H9 (cell line): ENCODE measurements around the gene CRISPLD2. TPM values are rescaled to one million over a fixed set of nuclear protein-coding genes. Genes with fewer than 3 reads are reported as not detected.

Source experiments
- DNase-seq: peaks from one replicate; pipeline ENCODE4 v3.0.0-alpha.2; 2017
- H2AFZ ChIP-seq: one replicate; pipeline ENCODE4 v1.6.1; 2013; ENCODE audit warnings: mild to moderate bottlenecking, low read length, control low read depth, moderate library complexity
- H2AK5ac ChIP-seq: 2 replicates; pipeline ENCODE4 v1.6.1; 2013; ENCODE audit warnings: low read length, control low read depth, mixed read lengths; ENCODE audit not compliant: insufficient read length
- H2BK120ac ChIP-seq: one replicate; pipeline ENCODE4 v1.6.1; 2013; ENCODE audit warnings: low read depth, mild to moderate bottlenecking, low read length, control low read depth, inconsistent platforms; ENCODE audit not compliant: poor library complexity, severe bottlenecking
- H2BK12ac ChIP-seq: 2 replicates; pipeline ENCODE4 v1.6.1; 2013; ENCODE audit warnings: low read length, control low read depth, mixed read lengths, low read depth; ENCODE audit not compliant: insufficient read length
- H2BK15ac ChIP-seq: 2 replicates; pipeline ENCODE4 v1.6.1; 2013; ENCODE audit warnings: low read depth, low read length, control low read depth
- H2BK20ac ChIP-seq: one replicate; pipeline ENCODE4 v1.6.1; 2013; ENCODE audit warnings: low read depth, mild to moderate bottlenecking, low read length, control low read depth, inconsistent platforms; ENCODE audit not compliant: poor library complexity, severe bottlenecking
- H2BK5ac ChIP-seq: 2 replicates; pipeline ENCODE4 v1.6.1; 2013; ENCODE audit warnings: low read length, control low read depth, mixed read lengths; ENCODE audit not compliant: insufficient read length
- H3K14ac ChIP-seq: 2 replicates; pipeline ENCODE4 v1.6.1; 2013; ENCODE audit warnings: low read length, control low read depth; ENCODE audit not compliant: insufficient read depth
- H3K18ac ChIP-seq: 2 replicates; pipeline ENCODE4 v1.6.1; 2013; ENCODE audit warnings: low read depth, mild to moderate bottlenecking, mixed read lengths, low read length, control low read depth; ENCODE audit not compliant: insufficient read length
- H3K23ac ChIP-seq: 2 replicates; pipeline ENCODE4 v1.6.1; 2013; ENCODE audit warnings: low read length, control low read depth, mixed read lengths, low read depth; ENCODE audit not compliant: insufficient read length
- H3K23me2 ChIP-seq: 2 replicates; pipeline ENCODE4 v1.6.1; 2013; ENCODE audit warnings: low read depth, mild to moderate bottlenecking, mixed read lengths, low read length, control low read depth; ENCODE audit not compliant: insufficient read length, poor library complexity, severe bottlenecking
- H3K27ac ChIP-seq: 2 replicates; pipeline ENCODE4 v1.5.1; 2013; ENCODE audit warnings: low read length, control low read depth, mixed read lengths, low read depth; ENCODE audit not compliant: insufficient read length
- H3K27me3 ChIP-seq: 2 replicates; pipeline ENCODE4 v1.6.1; 2013; ENCODE audit warnings: low read length, control low read depth, inconsistent platforms; ENCODE audit not compliant: insufficient read depth
- H3K4ac ChIP-seq: 2 replicates; pipeline ENCODE4 v1.6.1; 2013; ENCODE audit warnings: low read depth, mild to moderate bottlenecking, control low read depth, inconsistent platforms, low read length, moderate library complexity
- H3K4me1 ChIP-seq: 2 replicates; pipeline ENCODE4 v1.6.1; 2013; ENCODE audit warnings: low read length, control low read depth, inconsistent platforms; ENCODE audit not compliant: insufficient read depth
- H3K4me2 ChIP-seq: 2 replicates; pipeline ENCODE4 v1.6.1; 2013; ENCODE audit warnings: low read length, control low read depth, mixed read lengths; ENCODE audit not compliant: insufficient read length, insufficient read depth
- H3K56ac ChIP-seq: 2 replicates; pipeline ENCODE4 v1.6.1; 2013; ENCODE audit warnings: low read depth, mild to moderate bottlenecking, mixed read lengths, low read length, control low read depth; ENCODE audit not compliant: insufficient read length
- H3K79me1 ChIP-seq: 2 replicates; pipeline ENCODE4 v1.6.1; 2013; ENCODE audit warnings: low read depth, mild to moderate bottlenecking, moderate library complexity, low read length, control low read depth, inconsistent platforms; ENCODE audit not compliant: insufficient read depth, poor library complexity, severe bottlenecking
- H3K79me2 ChIP-seq: 2 replicates; pipeline ENCODE4 v1.6.1; 2013; ENCODE audit warnings: low read length, control low read depth, inconsistent platforms; ENCODE audit not compliant: insufficient read depth
- H3K9ac ChIP-seq: 2 replicates; pipeline ENCODE4 v1.6.1; 2013; ENCODE audit warnings: low read length, control low read depth, mixed read lengths; ENCODE audit not compliant: insufficient read length; ENCODE audit errors: extremely low read depth
- H3K9me3 ChIP-seq: one replicate; pipeline ENCODE4 v1.6.1; 2013; ENCODE audit warnings: low read depth, low read length, inconsistent platforms; ENCODE audit not compliant: control insufficient read depth
- H3T11ph ChIP-seq: one replicate; pipeline ENCODE4 v1.6.1; 2013; ENCODE audit warnings: mild to moderate bottlenecking, low read length, control low read depth, inconsistent platforms
- H4K20me1 ChIP-seq: one replicate; pipeline ENCODE4 v1.6.1; 2013; ENCODE audit not compliant: control insufficient read depth, insufficient read length, insufficient read depth
- H4K5ac ChIP-seq: 2 replicates; pipeline ENCODE4 v1.6.1; 2013; ENCODE audit warnings: low read depth, mild to moderate bottlenecking, mixed read lengths, low read length, control low read depth; ENCODE audit not compliant: insufficient read length
- H4K8ac ChIP-seq: replicated peaks from 2 replicates; pipeline ENCODE4 v1.6.1; 2013; ENCODE audit warnings: low read length, control low read depth, mixed read lengths, low read depth; ENCODE audit not compliant: insufficient read length
- H4K91ac ChIP-seq: 2 replicates; pipeline ENCODE4 v1.6.1; 2013; ENCODE audit warnings: low read depth, mild to moderate bottlenecking, moderate library complexity, mixed read lengths, low read length, control low read depth; ENCODE audit not compliant: insufficient read length
- H3K27ac Mint-ChIP-seq, 3 experiments: 2 replicates in 2 of 3; 3 replicates in 1 of 3; pipeline ENCODE4 v1.8.0; 2020 to 2021; ENCODE audit warnings: mixed read lengths in 3 of 3, mild to moderate bottlenecking in 1 of 3, moderate library complexity in 1 of 3
- H3K27me3 Mint-ChIP-seq: 2 replicates; pipeline ENCODE4 v1.8.0; 2021; ENCODE audit warnings: low read depth, mild to moderate bottlenecking, moderate library complexity, mixed read lengths
- H3K36me3 Mint-ChIP-seq, 3 experiments: 2 replicates in 2 of 3; 3 replicates in 1 of 3; pipeline ENCODE4 v1.8.0; 2020 to 2021; ENCODE audit warnings: low read depth in 3 of 3, mixed read lengths in 3 of 3; ENCODE audit not compliant: insufficient read depth in 1 of 3
- H3K4me1 Mint-ChIP-seq, 2 experiments: 2 replicates each; pipeline ENCODE4 v1.8.0; 2020; ENCODE audit warnings: mixed read lengths in 2 of 2
- H3K4me3 Mint-ChIP-seq, 2 experiments: 2 replicates in 1 of 2; 3 replicates in 1 of 2; pipeline ENCODE4 v1.8.0; 2020 to 2021; ENCODE audit warnings: mild to moderate bottlenecking in 2 of 2, mixed read lengths in 2 of 2, moderate library complexity in 1 of 2
- H3K9me3 Mint-ChIP-seq, 2 experiments: 2 replicates in 1 of 2; 3 replicates in 1 of 2; pipeline ENCODE4 v1.8.0; 2020; ENCODE audit warnings: mild to moderate bottlenecking in 2 of 2, mixed read lengths in 2 of 2, moderate library complexity in 1 of 2
- WGBS: extraction: QIAGEN DNeasy Blood & Tissue Kit; methylation state at CpG from one replicate; pipeline ENCODE4 v1.1.7; 2013; ENCODE audit warnings: missing lambda C conversion rate, low lambda C conversion rate, mixed read lengths; ENCODE audit not compliant: insufficient read length; ENCODE audit errors: extremely low coverage; 5-methylcytosine and 5-hydroxymethylcytosine counted together
- total RNA-seq: library from RNA; stranded (reverse); gene quantifications from 2 replicates; pipeline ENCODE4 v1.2.1, GENCODE V29; 2021
- TF ChIP-seq, protein P1 (sequence below): fragments of 200-600 bp; sonication (generic); conservative IDR thresholded peaks from 3 replicates; pipeline ENCODE4 v1.8.0; 2021; ENCODE audit warnings: antibody characterized with exemption, mild to moderate bottlenecking

The CRISPLD2 gene
- total RNA-seq, 1 experiment from 2014 or later: 2.3 TPM

DNA sequence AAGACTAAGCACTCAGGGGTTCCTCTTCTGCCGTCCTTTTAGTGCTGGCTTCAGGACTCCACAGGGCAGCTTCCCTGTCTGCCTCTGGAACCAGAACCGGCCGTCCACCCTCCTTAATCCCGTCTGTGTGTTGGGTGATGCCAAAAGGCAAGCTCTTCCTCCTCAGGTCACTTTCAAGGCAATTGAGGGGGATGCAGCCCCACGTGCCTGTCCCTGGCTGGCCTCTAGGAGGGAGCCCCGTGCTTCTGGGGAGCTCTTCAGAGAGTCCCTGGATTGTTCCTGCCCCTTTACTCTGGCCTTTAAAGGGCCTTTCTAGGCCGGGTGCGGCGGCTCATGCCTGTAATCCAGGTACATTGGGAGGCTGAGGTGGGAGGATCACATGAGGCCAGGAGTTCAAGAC, 77.1 kb downstream of the CRISPLD2 start:
- H3K27me3 Mint-ChIP-seq: no peaks in the 10 kb centered on the region
- TF ChIP-seq, protein P1, sequence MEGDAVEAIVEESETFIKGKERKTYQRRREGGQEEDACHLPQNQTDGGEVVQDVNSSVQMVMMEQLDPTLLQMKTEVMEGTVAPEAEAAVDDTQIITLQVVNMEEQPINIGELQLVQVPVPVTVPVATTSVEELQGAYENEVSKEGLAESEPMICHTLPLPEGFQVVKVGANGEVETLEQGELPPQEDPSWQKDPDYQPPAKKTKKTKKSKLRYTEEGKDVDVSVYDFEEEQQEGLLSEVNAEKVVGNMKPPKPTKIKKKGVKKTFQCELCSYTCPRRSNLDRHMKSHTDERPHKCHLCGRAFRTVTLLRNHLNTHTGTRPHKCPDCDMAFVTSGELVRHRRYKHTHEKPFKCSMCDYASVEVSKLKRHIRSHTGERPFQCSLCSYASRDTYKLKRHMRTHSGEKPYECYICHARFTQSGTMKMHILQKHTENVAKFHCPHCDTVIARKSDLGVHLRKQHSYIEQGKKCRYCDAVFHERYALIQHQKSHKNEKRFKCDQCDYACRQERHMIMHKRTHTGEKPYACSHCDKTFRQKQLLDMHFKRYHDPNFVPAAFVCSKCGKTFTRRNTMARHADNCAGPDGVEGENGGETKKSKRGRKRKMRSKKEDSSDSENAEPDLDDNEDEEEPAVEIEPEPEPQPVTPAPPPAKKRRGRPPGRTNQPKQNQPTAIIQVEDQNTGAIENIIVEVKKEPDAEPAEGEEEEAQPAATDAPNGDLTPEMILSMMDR: peak; percentile 25; the same call in 1 of the 3 replicates

More for the DNA sequence above, 77.1 kb downstream of the CRISPLD2 start:
- Mint-ChIP-seq H3K36me3 (no peaks in the 10 kb centered on the region), H3K27ac (no peak overlapping the region), H3K9me3 (no peaks in the 10 kb centered on the region), H3K4me3 (no peak overlapping the region), H3K4me1 (peaks cover 9 to 10% of the 10 kb centered on the region in 2 experiments; a peak in 2 of 4 replicates)
- Histone ChIP-seq H2AK5ac (no peak overlapping the region), H3K27me3 (no peaks in the 10 kb centered on the region), H3K4me1 (no peaks in the 10 kb centered on the region), H3K27ac (no peak overlapping the region), H3K4me2 (no peak overlapping the region), H2BK15ac (no peak overlapping the region), H3K23ac (no peak overlapping the region), H4K8ac (no peak overlapping the region), H2BK5ac (no peak overlapping the region), H3K9ac (no peak overlapping the region), H2BK120ac (no peak overlapping the region), H3K14ac (no peak overlapping the region), H4K20me1 (no peaks in the 10 kb centered on the region), H3K79me1 (no peaks in the 10 kb centered on the region), H4K5ac (no peak overlapping the region), H3K56ac (no peak overlapping the region), H4K91ac (no peak overlapping the region), H3T11ph (no peak overlapping the region), H3K9me3 (no peaks in the 10 kb centered on the region), H3K4ac (no peak overlapping the region), H3K79me2 (no peaks in the 10 kb centered on the region), H2BK12ac (no peak overlapping the region), H3K18ac (no peak overlapping the region), H3K23me2 (no peaks in the 10 kb centered on the region), H2BK20ac (no peak overlapping the region), H2AFZ (no peak overlapping the region)
- no peak for DNase-seq
- WGBS: no CpG with 5 or more reads among the region's 9 CpGs
